HepG2 (cell line): ENCODE data around the gene PLCL1. TPM values are rescaled to one million over a fixed set of nuclear protein-coding genes. Genes with fewer than 3 reads are reported as not detected.

ENCODE experiments used
- ATAC-seq: fragments of 200-7000 bp; cut with Tn5 transposase; 3 replicates; pipeline ENCODE4 v1.9.1; 2020; ENCODE audit warnings: mild to moderate bottlenecking, moderate library complexity
- BruUV-seq: library from RNA; stranded (reverse); fragments of 400-500 nt; replicated peaks from 2 replicates; lab custom pipeline; 2021; lab: Mats Ljungman, UMichigan
- CTCF ChIA-PET: fragments of 300-600 bp; formaldehyde crosslinking; extraction: SDS; loops from one replicate; lab custom pipeline; 2021; ENCODE audit warnings: low total read pairs, inconsistent platforms, low intra/inter-chr PET ratio; lab: Yijun Ruan, JAX
- POLR2A ChIA-PET: fragments of 350-600 bp; sonication (Branson Sonifier 250); formaldehyde crosslinking; loops from one replicate; lab custom pipeline; 2020; ENCODE audit warnings: antibody characterized with exemption, inconsistent platforms; lab: Yijun Ruan, JAX
- DNase-seq: peaks from one replicate; pipeline ENCODE4 v3.0.0-alpha.2; 2015; ENCODE audit warnings: low spot score
- FAIRE-seq: peaks from 3 replicates; lab custom pipeline; 2011; peaks lifted over from hg19 to GRCh38; lab: Jason Lieb, UNC
- H2AFZ ChIP-seq: one replicate; pipeline ENCODE4 v1.6.1; 2011; ENCODE audit warnings: low read length, inconsistent platforms
- H3K27ac ChIP-seq: fragments of 300-600 bp; 3 replicates; pipeline ENCODE4 v1.8.0; 2011; ENCODE audit warnings: mixed run types, mild to moderate bottlenecking, mixed read lengths, low read length, inconsistent platforms; ENCODE audit not compliant: insufficient read depth; ENCODE audit errors: extremely low read length
- H3K27me3 ChIP-seq, 2 experiments: fragments of 200-600 bp in 1 of 2; 2 replicates in 1 of 2; 3 replicates in 1 of 2; pipeline versions ENCODE4 v1.6.0 to v1.8.0; 2011; ENCODE audit warnings: low read length in 2 of 2, mild to moderate bottlenecking in 2 of 2, moderate library complexity in 2 of 2, inconsistent platforms in 1 of 2; ENCODE audit not compliant: insufficient read depth in 2 of 2, control insufficient read depth in 1 of 2
- H3K36me3 ChIP-seq, 2 experiments: fragments of 200-600 bp in 1 of 2; replicated peaks in 1 of 2; 2 replicates in 1 of 2; 3 replicates in 1 of 2; pipeline versions ENCODE4 v1.5.1 to v1.8.0; 2011; ENCODE audit warnings: low read length in 2 of 2, inconsistent platforms in 1 of 2; ENCODE audit not compliant: insufficient read depth in 2 of 2, control insufficient read depth in 1 of 2
- H3K4me1 ChIP-seq: 2 replicates; pipeline ENCODE4 v1.5.1; 2012; ENCODE audit warnings: low read length, inconsistent platforms; ENCODE audit not compliant: insufficient read depth
- H3K4me2 ChIP-seq: 2 replicates; pipeline ENCODE4 v1.6.0; 2011; ENCODE audit warnings: low read depth, low read length, inconsistent platforms
- H3K4me3 ChIP-seq, 3 experiments: fragments of 200-600 bp in 1 of 3; sonication (generic), shearing (Covaris generic) in 1 of 3; replicated peaks in 1 of 3; 2 replicates each; pipeline ENCODE4 v1.5.1; 2011 to 2016; ENCODE audit warnings: low read length in 3 of 3, inconsistent platforms in 2 of 3, low read depth in 2 of 3, mild to moderate bottlenecking in 2 of 3, control low read depth in 1 of 3, mixed read lengths in 1 of 3; ENCODE audit not compliant: insufficient read depth in 1 of 3
- H3K79me2 ChIP-seq: one replicate; pipeline ENCODE4 v1.6.1; 2011; ENCODE audit warnings: low read length, inconsistent platforms; ENCODE audit not compliant: insufficient read depth
- H3K9ac ChIP-seq: 2 replicates; pipeline ENCODE4 v1.6.0; 2011; ENCODE audit warnings: mild to moderate bottlenecking, low read depth, low read length, inconsistent platforms; ENCODE audit not compliant: insufficient read depth
- H3K9me3 ChIP-seq: 2 replicates; pipeline ENCODE4 v1.5.1; 2012; ENCODE audit warnings: mild to moderate bottlenecking, low read length
- H4K20me1 ChIP-seq: 2 replicates; pipeline ENCODE4 v1.6.0; 2011; ENCODE audit warnings: inconsistent platforms, mild to moderate bottlenecking, low read length, moderate library complexity; ENCODE audit not compliant: insufficient read depth
- BHLHE40 ChIP-seq: IDR thresholded peaks from 2 replicates; pipeline ENCODE4 v1.6.1; 2011; ENCODE audit warnings: low read length, improper control_type of control experiment
- DDIT3 ChIP-seq: sonication (generic); formaldehyde crosslinking; IDR thresholded peaks from 2 replicates; pipeline ENCODE4 v1.4.0; 2020; ENCODE audit warnings: mild to moderate bottlenecking, missing genetic modification reagents
- GRHL1 ChIP-seq: sonication (generic); formaldehyde crosslinking; conservative IDR thresholded peaks from 2 replicates; pipeline ENCODE4 v1.8.0; 2022; ENCODE audit warnings: missing genetic modification reagents
- HES4 ChIP-seq: sonication (generic); formaldehyde crosslinking; IDR thresholded peaks from 2 replicates; pipeline ENCODE4 v1.9.0; 2021; ENCODE audit warnings: mild to moderate bottlenecking, missing genetic modification reagents, borderline replicate concordance
- HNRNPH1 ChIP-seq: fragments of 200-400 bp; formaldehyde crosslinking; optimal IDR thresholded peaks from 2 replicates; pipeline ENCODE3; 2017; ENCODE audit warnings: mild to moderate bottlenecking, low read depth, low read length
- KLF11 ChIP-seq: IDR thresholded peaks from 2 replicates; pipeline ENCODE4 v1.6.1; 2016; ENCODE audit warnings: missing compliant biosample characterization
- MED1 ChIP-seq: sonication (generic); formaldehyde crosslinking; IDR thresholded peaks from 2 replicates; pipeline ENCODE4 v1.4.0; 2020; ENCODE audit warnings: missing genetic modification reagents
- NCOA2 ChIP-seq: sonication (generic); formaldehyde crosslinking; IDR thresholded peaks from 2 replicates; pipeline ENCODE4 v1.8.0; 2022; ENCODE audit warnings: inconsistent platforms
- NFE2 ChIP-seq: sonication (generic); formaldehyde crosslinking; IDR thresholded peaks from 2 replicates; pipeline ENCODE4 v1.4.0; 2020; ENCODE audit warnings: missing genetic modification reagents
- NR2F1 ChIP-seq, 2 experiments: fragments of 450-650 bp in 1 of 2; formaldehyde crosslinking in 1 of 2; IDR thresholded peaks; 2 replicates each; pipeline versions ENCODE4 v1.5.0 to v1.6.1; 2016 to 2020; ENCODE audit warnings: mild to moderate bottlenecking in 1 of 2, missing compliant biosample characterization in 1 of 2, missing genetic modification reagents in 1 of 2, moderate library complexity in 1 of 2
- PHF21A ChIP-seq: sonication (generic); formaldehyde crosslinking; IDR thresholded peaks from 2 replicates; pipeline ENCODE4 v1.5.0; 2020; ENCODE audit warnings: mild to moderate bottlenecking, missing genetic modification reagents
- POLR2AphosphoS2 ChIP-seq: IDR thresholded peaks from 2 replicates; pipeline ENCODE4 v1.6.1; 2011; ENCODE audit warnings: low read depth, low read length, improper control_type of control experiment
- ZC3H13 ChIP-seq: sonication (generic); formaldehyde crosslinking; IDR thresholded peaks from 2 replicates; pipeline ENCODE4 v1.8.1; 2023; ENCODE audit warnings: mild to moderate bottlenecking, missing genetic modification reagents, moderate library complexity
- ZFP41 ChIP-seq: sonication (generic); formaldehyde crosslinking; IDR thresholded peaks from 2 replicates; pipeline ENCODE4 v1.4.0; 2020; ENCODE audit warnings: mild to moderate bottlenecking, missing genetic modification reagents, borderline replicate concordance
- ZFX ChIP-seq: sonication (generic); formaldehyde crosslinking; IDR thresholded peaks from 2 replicates; pipeline ENCODE4 v1.4.0; 2020; ENCODE audit warnings: mild to moderate bottlenecking, low read depth, missing genetic modification reagents, moderate library complexity
- ZIK1 ChIP-seq: sonication (generic); formaldehyde crosslinking; IDR thresholded peaks from 2 replicates; pipeline ENCODE4 v1.5.0; 2020; ENCODE audit warnings: mild to moderate bottlenecking, low read depth, missing genetic modification reagents, borderline replicate concordance
- ZMYM4 ChIP-seq: sonication (generic); formaldehyde crosslinking; IDR thresholded peaks from 2 replicates; pipeline ENCODE4 v1.8.1; 2023; ENCODE audit warnings: mild to moderate bottlenecking, missing genetic modification reagents
- ZNF263 ChIP-seq: sonication (generic); formaldehyde crosslinking; IDR thresholded peaks from 2 replicates; pipeline ENCODE4 v1.4.0; 2020; ENCODE audit warnings: missing genetic modification reagents
- ZNF556 ChIP-seq: sonication (generic); formaldehyde crosslinking; IDR thresholded peaks from 2 replicates; pipeline ENCODE4 v1.4.0; 2020; ENCODE audit warnings: mild to moderate bottlenecking, missing genetic modification reagents, borderline replicate concordance
- ZNF580 ChIP-seq: IDR thresholded peaks from 2 replicates; pipeline ENCODE4 v1.6.1; 2016; ENCODE audit warnings: low read depth, borderline replicate concordance
- ZNF678 ChIP-seq: sonication (generic); formaldehyde crosslinking; IDR thresholded peaks from 2 replicates; pipeline ENCODE4 v1.4.0; 2020; ENCODE audit warnings: mild to moderate bottlenecking, missing genetic modification reagents
- WGBS: methylation state at CpG from one replicate; pipeline ENCODE4 v1.1.6; 2017; ENCODE audit warnings: low lambda C conversion rate; 5-methylcytosine and 5-hydroxymethylcytosine counted together
- in situ Hi-C: cut with HindIII; loops from 2 replicates; pipeline ENCODE4 v1.10.0; 2017; ENCODE audit warnings: low pct_unique_long_range_greater_than_20kb; ENCODE audit not compliant: extremely low pct_ligation_motif_present
- intact Hi-C: fragments of 100-400 bp; cut with micrococcal nuclease; formaldehyde crosslinking; loops from one replicate; pipeline ENCODE4 v1.10.0; 2022; ENCODE audit not compliant: unreplicated experiment
- polyA plus RNA-seq, 8 experiments: library from polyadenylated mRNA; depleted of rRNA in 3 of 8; stranded (reverse) in 7 of 8; unstranded in 1 of 8; fragments of >200 nt; fragmentation: Illumina TruSeq in 4 of 8; extraction: Trizol in 4 of 8; gene quantifications; 2 replicates each; pipeline versions ENCODE4 v1.2.1 to v1.2.3, GENCODE V29; 2011 to 2016; ENCODE audit warnings: low read depth in 4 of 8, missing spikeins in 1 of 8, mixed read lengths in 1 of 8; ENCODE audit not compliant: insufficient read depth in 1 of 8
- total RNA-seq, 5 experiments: library from RNA; depleted of rRNA; stranded (reverse); fragments of >200 nt; fragmentation: Illumina TruSeq; extraction: Trizol; gene quantifications; 2 replicates each; pipeline ENCODE4 v1.2.3, GENCODE V29; 2016; ENCODE audit warnings: low read depth in 1 of 5

The PLCL1 gene
- total and polyA plus RNA-seq, 2 of the 13 experiments (the other 11 are each of a cell fraction or from before 2014, with no cell fraction given): not detected

- no peaks in the 10 kb centered on the region for H3K79me2 ChIP-seq
- H3K4me3 ChIP-seq: no peak overlapping the region
- WGBS: 0% methylated on average over 1 of the region's 1 CpG
- in situ Hi-C loops: no loop called here
- H3K4me1 ChIP-seq: no peaks in the 10 kb centered on the region
- H2AFZ ChIP-seq: no peak overlapping the region
- H3K36me3 ChIP-seq: no peaks in the 10 kb centered on the region
- TF ChIP-seq KLF11: no peak
- TF ChIP-seq NFE2 (CRISPR knock-in tag): no peak
- no peak for TF ChIP-seq ZNF556 (CRISPR knock-in tag)
- no peak for TF ChIP-seq ZFP41
- TF ChIP-seq ZMYM4 (CRISPR knock-in tag): no peak
- no peak for TF ChIP-seq NCOA2 (CRISPR knock-in tag)
- TF ChIP-seq ZC3H13: no peak
- no peak for TF ChIP-seq HNRNPH1
- no peak for TF ChIP-seq ZIK1 (CRISPR knock-in tag)
- no peak for TF ChIP-seq BHLHE40
- TF ChIP-seq ZNF263 (CRISPR knock-in tag): no peak
- H3K27ac ChIP-seq: no peak overlapping the region
- DNase-seq (no peak), FAIRE-seq (no peak), ATAC-seq (no peak)
- ChIA-PET CTCF (no interaction called here), POLR2A (no interaction called here)
- H3K4me2 ChIP-seq: no peak overlapping the region
- H3K9ac ChIP-seq: no peak overlapping the region
- no peaks in the 10 kb centered on the region for H3K9me3 ChIP-seq
- intact Hi-C loops: no loop called here
- no TSS peak for BruUV-seq
- H3K27me3 ChIP-seq: no peaks in the 10 kb centered on the region
- H4K20me1 ChIP-seq: no peaks in the 10 kb centered on the region
These were observed 237.8 kb downstream of the PLCL1 start for GRCh38 chr2:198042189-198042588.

- no peak for FAIRE-seq
These were observed 240.4 kb downstream of the PLCL1 start for GRCh38 chr2:198044777-198045176.

More at GRCh38 chr2:198044777-198045176, 240.4 kb downstream of the PLCL1 start:
- H2AFZ ChIP-seq: no peak overlapping the region
- intact Hi-C loops: no loop called here
- ATAC-seq: no peak
- H3K4me3 ChIP-seq: no peak overlapping the region
- no TSS peak for BruUV-seq
- ChIA-PET CTCF (no interaction called here), POLR2A (no interaction called here)
- H3K36me3 ChIP-seq: no peaks in the 10 kb centered on the region
- H3K27me3 ChIP-seq: no peaks in the 10 kb centered on the region
- no peak overlapping the region for H3K4me2 ChIP-seq
- H3K9ac ChIP-seq: no peak overlapping the region
- no peaks in the 10 kb centered on the region for H3K79me2 ChIP-seq
- H4K20me1 ChIP-seq: no peaks in the 10 kb centered on the region
- DNase-seq: no peak
- no peak overlapping the region for H3K27ac ChIP-seq
- WGBS: 8% methylated on average over 2 of the region's 2 CpGs
- no peaks in the 10 kb centered on the region for H3K9me3 ChIP-seq
- TF ChIP-seq POLR2AphosphoS2: no peak
- TF ChIP-seq MED1: no peak
- TF ChIP-seq ZFX (CRISPR knock-in tag): no peak
- TF ChIP-seq ZNF580 (CRISPR knock-in tag): no peak
- no peak for TF ChIP-seq GRHL1 (CRISPR knock-in tag)
- no peak for TF ChIP-seq ZNF678 (CRISPR knock-in tag)
- no peak for TF ChIP-seq DDIT3
- no peak for TF ChIP-seq NR2F1 (CRISPR knock-in tag; IDR thresholded peaks at IDR 0.05)
- no peak for TF ChIP-seq HES4 (CRISPR knock-in tag)
- TF ChIP-seq PHF21A (CRISPR knock-in tag): no peak
- TF ChIP-seq, all 625 proteins: peak for 0
- no peaks in the 10 kb centered on the region for H3K4me1 ChIP-seq
- in situ Hi-C loops: no loop called here
